GM23338 (cell line): ENCODE measurements around the gene TRIM8. TPM values are rescaled to one million over a fixed set of nuclear protein-coding genes. Genes with fewer than 3 reads are reported as not detected.

ENCODE experiments used
- ATAC-seq: fragments of 200-7000 bp; cut with Tn5 transposase; 3 replicates; pipeline ENCODE4 v1.9.1; 2020
- DNase-seq: peaks from one replicate; pipeline ENCODE4 v3.0.0-alpha.2; 2015; ENCODE audit warnings: low spot score
- H2AFZ ChIP-seq: fragments of 200-600 bp; sonication (generic); 2 replicates; pipeline ENCODE4 v1.8.0; 2016; ENCODE audit warnings: antibody characterized with exemption, mild to moderate bottlenecking, moderate library complexity
- H3F3A ChIP-seq: fragments of 200-600 bp; sonication (generic); replicated peaks from 2 replicates; pipeline ENCODE4 v1.8.0; 2017; ENCODE audit warnings: antibody characterized with exemption, mixed run types, low read depth
- H3K27ac ChIP-seq: fragments of 200-600 bp; sonication (generic); 2 replicates; pipeline ENCODE4 v1.6.1; 2016; ENCODE audit warnings: low read depth
- H3K27me3 ChIP-seq: fragments of 200-600 bp; sonication (generic); 2 replicates; pipeline ENCODE4 v1.8.0; 2016; ENCODE audit warnings: mild to moderate bottlenecking, mixed run types, moderate library complexity; ENCODE audit not compliant: insufficient read depth
- H3K36me3 ChIP-seq: fragments of 200-600 bp; sonication (generic); 2 replicates; pipeline ENCODE4 v1.8.0; 2016; ENCODE audit warnings: mild to moderate bottlenecking; ENCODE audit not compliant: insufficient read depth
- H3K4me1 ChIP-seq: fragments of 200-600 bp; sonication (generic); 2 replicates; pipeline ENCODE4 v1.8.0; 2016; ENCODE audit warnings: mild to moderate bottlenecking, moderate library complexity; ENCODE audit not compliant: insufficient read depth
- H3K4me2 ChIP-seq: fragments of 200-600 bp; sonication (generic); 2 replicates; pipeline ENCODE4 v1.7.1; 2017; ENCODE audit warnings: mixed run types
- H3K4me3 ChIP-seq: fragments of 200-600 bp; sonication (generic); 2 replicates; pipeline ENCODE4 v1.6.1; 2016; ENCODE audit warnings: mixed run types
- H3K79me2 ChIP-seq: fragments of 200-600 bp; sonication (generic); replicated peaks from 2 replicates; pipeline ENCODE4 v1.8.0; 2017; ENCODE audit warnings: mild to moderate bottlenecking; ENCODE audit not compliant: insufficient read depth
- H3K9me2 ChIP-seq: fragments of 200-600 bp; sonication (generic); 2 replicates; pipeline ENCODE4 v1.8.0; 2017; ENCODE audit not compliant: insufficient read depth
- H4K20me1 ChIP-seq: fragments of 200-600 bp; sonication (generic); replicated peaks from 2 replicates; pipeline ENCODE4 v1.8.0; 2017; ENCODE audit warnings: mild to moderate bottlenecking; ENCODE audit not compliant: insufficient read depth
- H3K27ac Mint-ChIP-seq: 2 replicates; pipeline ENCODE4 v1.8.0; 2020; ENCODE audit warnings: inconsistent platforms, mild to moderate bottlenecking, moderate library complexity, mixed read lengths
- H3K27me3 Mint-ChIP-seq: 3 replicates; pipeline ENCODE4 v1.8.0; 2022; ENCODE audit warnings: low read depth, mild to moderate bottlenecking, moderate library complexity, mixed read lengths, inconsistent platforms; ENCODE audit not compliant: insufficient read depth, poor library complexity
- H3K36me3 Mint-ChIP-seq: 3 replicates; pipeline ENCODE4 v1.8.0; 2021; ENCODE audit warnings: low read depth, mild to moderate bottlenecking, inconsistent platforms, moderate library complexity, mixed read lengths
- H3K4me1 Mint-ChIP-seq: 3 replicates; pipeline ENCODE4 v1.8.0; 2020; ENCODE audit warnings: mild to moderate bottlenecking, inconsistent platforms, mixed read lengths
- H3K4me3 Mint-ChIP-seq: 3 replicates; pipeline ENCODE4 v1.8.0; 2021; ENCODE audit warnings: moderate library complexity, mild to moderate bottlenecking, inconsistent platforms, mixed read lengths
- H3K9me3 Mint-ChIP-seq: 3 replicates; pipeline ENCODE4 v1.8.0; 2020; ENCODE audit warnings: moderate library complexity, mild to moderate bottlenecking, inconsistent platforms, mixed read lengths
- CREB1 ChIP-seq: fragments of 250-450 bp; sonication (Bioruptor Pico); IDR thresholded peaks from 2 replicates; pipeline ENCODE4 v1.5.0; 2020; ENCODE audit warnings: low read depth, mild to moderate bottlenecking, moderate library complexity
- EZH2 ChIP-seq: fragments of 200-600 bp; sonication (generic); IDR thresholded peaks from one replicate; pipeline ENCODE4 v1.8.0; 2017; ENCODE audit warnings: antibody characterized with exemption, mild to moderate bottlenecking, low read depth; ENCODE audit not compliant: unreplicated experiment
- EZH2phosphoT487 ChIP-seq: fragments of 200-600 bp; sonication (generic); IDR thresholded peaks from one replicate; pipeline ENCODE4 v1.8.1; 2018; ENCODE audit warnings: antibody characterized with exemption; ENCODE audit not compliant: unreplicated experiment
- JUNB ChIP-seq: IDR thresholded peaks from one replicate; pipeline ENCODE4 v1.6.1; 2016; ENCODE audit warnings: antibody characterized with exemption; ENCODE audit not compliant: unreplicated experiment
- NANOG ChIP-seq: IDR thresholded peaks from 2 replicates; pipeline ENCODE4 v1.6.1; 2016; ENCODE audit warnings: antibody characterized with exemption, borderline replicate concordance
- POLR2AphosphoS5 ChIP-seq: IDR thresholded peaks from 2 replicates; pipeline ENCODE4 v1.6.1; 2016; ENCODE audit warnings: antibody characterized with exemption, low read depth
- polyA plus RNA-seq: library from polyadenylated mRNA; unstranded; fragments of >200 nt; fragmentation: Nextera tagmentation; extraction: Ambion mirVana; gene quantifications from 2 replicates; pipeline ENCODE4 v1.2.1, GENCODE V29; 2016
- total RNA-seq: library from RNA; depleted of rRNA; stranded (reverse); fragments of >200 nt; shearing (Covaris generic); gene quantifications from 2 replicates; pipeline ENCODE4 v1.2.3, GENCODE V29; 2014
- TF ChIP-seq, protein P1 (sequence below): IDR thresholded peaks from 2 replicates; pipeline ENCODE4 v1.6.1; 2016; ENCODE audit warnings: antibody characterized with exemption
- TF ChIP-seq, protein P2 (sequence below): fragments of 250-450 bp; sonication (Bioruptor Pico); IDR thresholded peaks from 2 replicates; pipeline ENCODE4 v1.5.0; 2020; ENCODE audit warnings: mild to moderate bottlenecking, moderate library complexity

The TRIM8 gene
- total and polyA plus RNA-seq, 2 experiments from 2014 or later = 15.1 to 36.7 TPM

DNA sequence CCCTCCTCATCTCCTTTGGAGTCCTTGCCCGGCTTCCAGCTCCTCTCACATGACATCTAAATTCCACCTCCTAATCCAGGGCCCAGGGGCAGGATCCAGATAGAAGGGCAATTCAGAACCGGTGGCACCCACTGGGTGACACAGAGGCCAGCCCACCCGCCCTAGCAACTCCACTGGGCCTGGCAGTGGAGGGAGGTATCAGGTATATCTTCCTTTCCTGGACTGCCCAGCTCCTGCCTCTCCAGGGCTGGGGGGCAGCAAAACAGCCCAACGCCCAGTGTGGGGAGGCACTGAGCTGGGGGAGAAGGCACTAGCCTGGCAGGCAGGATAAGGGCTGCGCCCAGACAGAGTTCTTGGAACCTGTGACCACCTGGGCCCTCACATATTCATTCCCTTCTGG lies 10.4 kb upstream of the TRIM8 start:
- peaks cover 13% of the 10 kb centered on the region for H3F3A ChIP-seq
- H3K4me1 ChIP-seq = peaks cover 32% of the 10 kb centered on the region
- Mint-ChIP-seq H3K27ac (no peak overlapping the region), H3K27me3 (peaks cover 21% of the 10 kb centered on the region), H3K9me3 (no peaks in the 10 kb centered on the region; the same call in 1 of the 3 replicates), H3K36me3 (no peaks in the 10 kb centered on the region), H3K4me1 (peaks cover 58% of the 10 kb centered on the region), H3K4me3 (no peak overlapping the region)
- TF ChIP-seq POLR2AphosphoS5 (no peak), EZH2 (no peak), CREB1 (CRISPR knock-in tag) (no peak)
- no peak overlapping the region for H3K27ac ChIP-seq
- no peaks in the 10 kb centered on the region for H3K9me2 ChIP-seq
- DNase-seq (no peak), ATAC-seq (no peak)
- no peak overlapping the region for H3K4me3 ChIP-seq
- no peak overlapping the region for H3K4me2 ChIP-seq
- no peaks in the 10 kb centered on the region for H3K79me2 ChIP-seq
- H2AFZ ChIP-seq = no peak overlapping the region
- H4K20me1 ChIP-seq = no peaks in the 10 kb centered on the region
- no peaks in the 10 kb centered on the region for H3K36me3 ChIP-seq
- H3K27me3 ChIP-seq = no peaks in the 10 kb centered on the region

- Histone ChIP-seq H2AFZ (no peak overlapping the region), H3K4me2 (no peak overlapping the region), H4K20me1 (no peaks in the 10 kb centered on the region), H3F3A (peaks cover 10% of the 10 kb centered on the region), H3K9me2 (no peaks in the 10 kb centered on the region), H3K27ac (no peak overlapping the region), H3K27me3 (no peaks in the 10 kb centered on the region), H3K4me3 (no peak overlapping the region), H3K36me3 (no peaks in the 10 kb centered on the region), H3K4me1 (peaks cover 26% of the 10 kb centered on the region), H3K79me2 (no peaks in the 10 kb centered on the region)
- ATAC-seq (no peak), DNase-seq (no peak)
- no peak overlapping the region; the same call in 1 of the 2 replicates for H3K27ac Mint-ChIP-seq
- H3K36me3 Mint-ChIP-seq = no peaks in the 10 kb centered on the region
- H3K4me1 Mint-ChIP-seq = peaks cover 50% of the 10 kb centered on the region
- no peaks in the 10 kb centered on the region; the same call in 1 of the 3 replicates for H3K9me3 Mint-ChIP-seq
- no peak overlapping the region for H3K4me3 Mint-ChIP-seq
- peaks cover 14% of the 10 kb centered on the region for H3K27me3 Mint-ChIP-seq
- TF ChIP-seq, protein P1, sequence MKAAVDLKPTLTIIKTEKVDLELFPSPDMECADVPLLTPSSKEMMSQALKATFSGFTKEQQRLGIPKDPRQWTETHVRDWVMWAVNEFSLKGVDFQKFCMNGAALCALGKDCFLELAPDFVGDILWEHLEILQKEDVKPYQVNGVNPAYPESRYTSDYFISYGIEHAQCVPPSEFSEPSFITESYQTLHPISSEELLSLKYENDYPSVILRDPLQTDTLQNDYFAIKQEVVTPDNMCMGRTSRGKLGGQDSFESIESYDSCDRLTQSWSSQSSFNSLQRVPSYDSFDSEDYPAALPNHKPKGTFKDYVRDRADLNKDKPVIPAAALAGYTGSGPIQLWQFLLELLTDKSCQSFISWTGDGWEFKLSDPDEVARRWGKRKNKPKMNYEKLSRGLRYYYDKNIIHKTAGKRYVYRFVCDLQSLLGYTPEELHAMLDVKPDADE = no peak
- TF ChIP-seq JUNB (no peak), POLR2AphosphoS5 (no peak), EZH2phosphoT487 (no peak), CREB1 (CRISPR knock-in tag) (no peak), NANOG (no peak)
- TF ChIP-seq, protein P2, sequence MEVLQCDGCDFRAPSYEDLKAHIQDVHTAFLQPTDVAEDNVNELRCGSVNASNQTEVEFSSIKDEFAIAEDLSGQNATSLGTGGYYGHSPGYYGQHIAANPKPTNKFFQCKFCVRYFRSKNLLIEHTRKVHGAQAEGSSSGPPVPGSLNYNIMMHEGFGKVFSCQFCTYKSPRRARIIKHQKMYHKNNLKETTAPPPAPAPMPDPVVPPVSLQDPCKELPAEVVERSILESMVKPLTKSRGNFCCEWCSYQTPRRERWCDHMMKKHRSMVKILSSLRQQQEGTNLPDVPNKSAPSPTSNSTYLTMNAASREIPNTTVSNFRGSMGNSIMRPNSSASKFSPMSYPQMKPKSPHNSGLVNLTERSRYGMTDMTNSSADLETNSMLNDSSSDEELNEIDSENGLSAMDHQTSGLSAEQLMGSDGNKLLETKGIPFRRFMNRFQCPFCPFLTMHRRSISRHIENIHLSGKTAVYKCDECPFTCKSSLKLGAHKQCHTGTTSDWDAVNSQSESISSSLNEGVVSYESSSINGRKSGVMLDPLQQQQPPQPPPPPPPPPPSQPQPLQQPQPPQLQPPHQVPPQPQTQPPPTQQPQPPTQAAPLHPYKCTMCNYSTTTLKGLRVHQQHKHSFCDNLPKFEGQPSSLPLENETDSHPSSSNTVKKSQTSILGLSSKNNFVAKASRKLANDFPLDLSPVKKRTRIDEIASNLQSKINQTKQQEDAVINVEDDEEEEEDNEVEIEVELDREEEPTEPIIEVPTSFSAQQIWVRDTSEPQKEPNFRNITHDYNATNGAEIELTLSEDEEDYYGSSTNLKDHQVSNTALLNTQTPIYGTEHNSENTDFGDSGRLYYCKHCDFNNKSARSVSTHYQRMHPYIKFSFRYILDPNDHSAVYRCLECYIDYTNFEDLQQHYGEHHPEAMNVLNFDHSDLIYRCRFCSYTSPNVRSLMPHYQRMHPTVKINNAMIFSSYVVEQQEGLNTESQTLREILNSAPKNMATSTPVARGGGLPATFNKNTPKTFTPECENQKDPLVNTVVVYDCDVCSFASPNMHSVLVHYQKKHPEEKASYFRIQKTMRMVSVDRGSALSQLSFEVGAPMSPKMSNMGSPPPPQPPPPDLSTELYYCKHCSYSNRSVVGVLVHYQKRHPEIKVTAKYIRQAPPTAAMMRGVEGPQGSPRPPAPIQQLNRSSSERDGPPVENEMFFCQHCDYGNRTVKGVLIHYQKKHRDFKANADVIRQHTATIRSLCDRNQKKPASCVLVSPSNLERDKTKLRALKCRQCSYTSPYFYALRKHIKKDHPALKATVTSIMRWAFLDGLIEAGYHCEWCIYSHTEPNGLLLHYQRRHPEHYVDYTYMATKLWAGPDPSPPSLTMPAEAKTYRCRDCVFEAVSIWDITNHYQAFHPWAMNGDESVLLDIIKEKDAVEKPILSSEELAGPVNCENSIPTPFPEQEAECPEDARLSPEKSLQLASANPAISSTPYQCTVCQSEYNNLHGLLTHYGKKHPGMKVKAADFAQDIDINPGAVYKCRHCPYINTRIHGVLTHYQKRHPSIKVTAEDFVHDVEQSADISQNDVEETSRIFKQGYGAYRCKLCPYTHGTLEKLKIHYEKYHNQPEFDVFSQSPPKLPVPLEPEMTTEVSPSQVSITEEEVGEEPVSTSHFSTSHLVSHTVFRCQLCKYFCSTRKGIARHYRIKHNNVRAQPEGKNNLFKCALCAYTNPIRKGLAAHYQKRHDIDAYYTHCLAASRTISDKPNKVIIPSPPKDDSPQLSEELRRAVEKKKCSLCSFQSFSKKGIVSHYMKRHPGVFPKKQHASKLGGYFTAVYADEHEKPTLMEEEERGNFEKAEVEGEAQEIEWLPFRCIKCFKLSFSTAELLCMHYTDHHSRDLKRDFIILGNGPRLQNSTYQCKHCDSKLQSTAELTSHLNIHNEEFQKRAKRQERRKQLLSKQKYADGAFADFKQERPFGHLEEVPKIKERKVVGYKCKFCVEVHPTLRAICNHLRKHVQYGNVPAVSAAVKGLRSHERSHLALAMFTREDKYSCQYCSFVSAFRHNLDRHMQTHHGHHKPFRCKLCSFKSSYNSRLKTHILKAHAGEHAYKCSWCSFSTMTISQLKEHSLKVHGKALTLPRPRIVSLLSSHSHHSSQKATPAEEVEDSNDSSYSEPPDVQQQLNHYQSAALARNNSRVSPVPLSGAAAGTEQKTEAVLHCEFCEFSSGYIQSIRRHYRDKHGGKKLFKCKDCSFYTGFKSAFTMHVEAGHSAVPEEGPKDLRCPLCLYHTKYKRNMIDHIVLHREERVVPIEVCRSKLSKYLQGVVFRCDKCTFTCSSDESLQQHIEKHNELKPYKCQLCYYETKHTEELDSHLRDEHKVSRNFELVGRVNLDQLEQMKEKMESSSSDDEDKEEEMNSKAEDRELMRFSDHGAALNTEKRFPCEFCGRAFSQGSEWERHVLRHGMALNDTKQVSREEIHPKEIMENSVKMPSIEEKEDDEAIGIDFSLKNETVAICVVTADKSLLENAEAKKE (CRISPR knock-in tag) = no peak
These were observed 9.6 kb upstream of the TRIM8 start for GRCh38 chr10:102634686-102635085.
